Activated naive CD4-positive, alpha-beta T cell treated with Interleukin-2 at 50 U/mL for 16 hours (primary cell): ENCODE data around the gene PRDM11.
"Not testable (repeated sequence)": the region's sequence is repeated elsewhere in the genome, so short reads cannot be mapped to it uniquely, and the experiment has no call there.

Source experiments
- DNase-seq: peaks from one replicate; pipeline ENCODE4 v3.0.0-alpha.2; 2020

The PRDM11 gene

DNA sequence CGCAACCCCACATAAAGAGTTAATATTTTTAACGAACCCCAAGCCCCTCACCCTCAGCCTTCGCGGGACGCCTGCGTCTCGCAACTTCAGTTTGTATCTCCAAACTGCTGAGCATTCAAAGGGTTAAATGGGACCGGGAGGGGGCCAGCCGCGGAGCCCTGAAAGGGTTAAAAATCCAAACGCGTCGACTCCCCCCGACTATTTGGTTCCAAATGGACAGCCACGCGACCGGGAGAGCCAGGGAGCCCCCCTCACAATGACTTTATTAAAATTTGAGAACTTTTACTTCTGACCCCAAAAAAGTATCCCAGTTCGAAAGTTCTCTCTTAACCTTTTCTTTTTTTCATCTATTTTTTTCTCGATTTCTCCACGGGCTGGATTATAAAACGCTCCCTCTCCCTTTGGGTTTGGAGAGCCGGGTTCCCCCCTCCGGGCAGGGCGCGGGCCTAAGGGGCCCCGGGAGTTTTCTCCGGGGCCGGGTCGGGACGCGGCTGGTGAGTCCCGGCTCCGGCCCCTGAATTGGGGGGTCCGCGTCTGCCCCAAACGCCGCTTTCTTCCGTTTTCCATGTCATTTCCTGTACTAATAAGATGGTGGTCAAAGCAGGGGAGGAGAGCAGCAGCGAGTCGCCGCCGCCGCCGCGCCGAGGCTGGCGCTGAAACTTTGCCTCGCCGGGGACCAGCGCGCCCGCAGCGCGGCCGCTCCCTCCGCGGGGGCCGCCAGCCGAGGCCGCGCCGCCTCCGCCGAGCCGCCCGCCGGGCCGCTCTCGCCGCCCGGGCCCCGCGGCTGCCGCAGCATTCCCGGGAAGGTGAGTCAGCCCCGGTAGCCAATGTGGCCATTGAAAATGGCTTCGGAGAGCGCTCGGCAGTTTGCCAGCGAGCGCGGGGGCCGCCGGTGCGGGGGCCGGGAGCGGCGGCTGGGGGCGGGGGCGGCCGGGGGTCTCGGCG is at the start of gene PRDM11:
PRDM11 (plus strand) TSS at position 568 of the 945 bp plus-strand sequence. CDS start 35,128 bp downstream, outside the sequence.
- peak; percentile 73 for DNase-seq

DNA sequence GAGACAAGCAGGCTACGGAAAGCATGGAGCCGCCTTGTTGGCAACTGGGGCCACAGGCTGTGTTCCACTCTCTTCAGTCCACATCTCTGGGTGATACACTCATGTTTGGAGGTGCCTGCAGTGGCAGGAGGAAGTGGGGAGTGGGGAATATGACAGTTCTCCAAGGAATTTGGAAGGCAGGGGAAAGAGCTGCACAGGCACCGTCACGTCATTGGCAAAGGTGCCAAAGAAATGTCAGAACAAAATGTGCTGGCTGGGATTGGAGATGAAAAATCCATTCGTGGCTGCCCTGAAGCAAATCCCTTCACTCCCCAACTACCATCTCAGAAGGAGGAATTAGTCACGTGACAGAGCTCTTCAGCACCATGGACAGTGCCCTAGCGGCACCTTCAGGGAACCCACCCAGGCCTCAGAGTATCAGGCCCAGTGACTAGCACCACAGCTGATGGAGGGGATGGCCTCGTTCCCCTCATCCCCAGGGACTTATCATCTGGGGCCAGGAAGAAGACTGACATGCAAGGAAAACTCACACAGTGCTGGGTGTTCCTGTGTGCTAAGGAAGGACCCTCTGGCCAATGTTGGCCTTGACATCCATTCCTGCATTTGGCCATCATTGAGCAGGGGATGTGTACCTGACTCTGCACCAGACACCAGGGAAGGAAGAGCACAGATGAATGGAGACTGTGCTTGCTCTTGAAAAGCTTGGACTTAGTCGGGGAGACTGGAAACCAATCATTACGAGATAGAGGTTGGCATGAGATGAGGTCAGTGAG is 48.5 kb upstream of the PRDM11 start:
- DNase-seq = peak; percentile 30

DNA sequence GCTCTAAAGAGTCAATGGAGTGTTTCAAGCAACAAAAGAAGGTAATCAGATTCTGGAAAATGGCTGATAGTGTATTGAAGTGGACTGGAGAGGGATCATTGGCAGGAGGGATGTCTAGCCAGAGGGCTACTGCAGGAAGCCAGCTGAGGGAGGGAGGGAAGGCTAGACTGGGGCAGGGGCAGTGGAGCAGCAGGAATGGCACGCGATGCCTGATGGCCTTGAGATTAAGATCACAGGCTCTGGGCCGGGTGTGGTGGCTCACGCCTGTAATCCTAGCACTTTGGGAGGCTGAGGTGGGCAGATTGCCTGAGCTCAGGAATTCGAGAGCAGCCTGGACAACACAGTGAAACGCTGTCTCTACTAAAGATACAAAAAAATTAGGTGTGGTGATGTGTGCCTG is 47.5 kb upstream of the PRDM11 start:
- DNase-seq = no peak

DNA sequence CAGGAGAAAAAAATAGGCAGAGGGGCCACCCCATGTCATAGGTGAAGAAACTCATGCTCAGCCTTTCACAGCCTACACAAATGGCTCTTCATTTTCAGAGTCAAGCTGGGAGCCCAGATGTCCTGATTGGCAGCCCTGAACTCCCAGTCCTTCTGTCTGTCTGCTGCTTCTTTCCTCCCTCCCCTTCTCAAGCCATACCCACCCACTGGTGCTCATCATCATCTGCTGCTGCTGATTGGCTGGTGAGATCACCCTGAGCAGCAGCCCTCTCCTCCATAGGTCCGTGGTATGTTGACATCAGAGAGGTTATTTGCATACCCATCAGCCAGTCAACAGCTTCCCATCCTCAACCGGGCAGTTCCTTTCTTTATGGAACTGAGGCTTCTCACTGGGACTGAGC is 46.1 kb upstream of the PRDM11 start:
- DNase-seq = no peak

DNA sequence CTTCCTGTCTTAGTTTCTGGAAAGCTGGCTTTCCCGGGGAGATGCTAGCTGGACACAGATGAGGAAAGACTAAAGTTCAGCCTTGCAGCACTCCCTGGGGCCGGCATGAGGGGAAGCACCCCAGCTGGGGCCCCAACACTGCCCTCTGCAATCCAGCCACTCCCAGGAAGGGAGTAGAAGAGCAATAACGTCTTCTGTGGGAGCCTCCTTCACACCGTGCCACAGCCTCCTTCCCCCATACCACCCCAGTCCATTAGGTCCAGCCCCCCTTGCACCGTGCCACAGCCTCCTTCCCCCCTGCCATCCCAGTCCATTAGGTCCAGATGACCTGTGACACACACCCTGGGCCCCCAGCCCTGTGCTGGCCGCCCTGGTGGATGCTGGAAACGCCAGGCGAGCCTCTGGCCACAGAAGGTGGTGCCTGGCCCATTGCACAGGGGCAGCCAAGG is 44.1 kb upstream of the PRDM11 start:
- no peak for DNase-seq

DNA sequence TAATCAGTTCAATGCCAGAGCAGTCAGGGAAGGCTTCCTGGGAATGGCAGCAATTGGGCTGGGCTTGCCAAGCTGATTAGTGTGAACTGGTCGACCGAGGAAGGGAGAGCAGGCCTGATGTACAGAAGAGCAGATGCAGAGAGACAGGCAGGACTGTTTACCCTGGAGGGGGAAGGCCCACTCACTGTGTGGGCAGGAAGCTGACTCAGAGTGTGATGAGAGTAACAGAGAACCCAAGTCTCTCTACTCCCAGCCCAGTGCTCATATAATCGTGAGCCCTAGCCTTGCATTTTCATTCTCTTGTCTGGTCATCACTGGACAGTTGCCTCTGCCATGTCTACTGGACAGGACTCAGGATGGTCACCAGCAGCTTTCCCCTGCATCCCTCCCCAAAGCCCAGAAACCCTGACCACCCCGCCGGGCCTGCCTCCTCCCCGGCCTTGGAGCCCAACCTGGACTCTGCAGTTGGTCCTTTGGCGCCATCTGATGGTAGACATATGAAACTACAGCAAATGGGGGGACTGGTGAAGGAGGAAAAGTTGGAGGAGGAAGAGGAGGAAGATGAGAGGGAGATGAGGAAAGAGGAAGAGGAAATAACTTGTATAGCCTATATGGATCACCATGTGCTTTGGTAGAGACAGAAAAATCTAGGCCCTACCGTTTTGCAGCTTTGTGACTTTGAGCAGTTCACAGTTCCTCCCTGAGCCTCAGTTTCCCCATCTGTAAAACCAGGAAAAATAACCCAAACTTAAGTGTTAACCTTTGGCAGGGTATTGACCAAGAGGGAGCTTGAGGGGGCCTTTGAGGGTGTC is 43.4 kb upstream of the PRDM11 start:
- peak; percentile 76 for DNase-seq

DNA sequence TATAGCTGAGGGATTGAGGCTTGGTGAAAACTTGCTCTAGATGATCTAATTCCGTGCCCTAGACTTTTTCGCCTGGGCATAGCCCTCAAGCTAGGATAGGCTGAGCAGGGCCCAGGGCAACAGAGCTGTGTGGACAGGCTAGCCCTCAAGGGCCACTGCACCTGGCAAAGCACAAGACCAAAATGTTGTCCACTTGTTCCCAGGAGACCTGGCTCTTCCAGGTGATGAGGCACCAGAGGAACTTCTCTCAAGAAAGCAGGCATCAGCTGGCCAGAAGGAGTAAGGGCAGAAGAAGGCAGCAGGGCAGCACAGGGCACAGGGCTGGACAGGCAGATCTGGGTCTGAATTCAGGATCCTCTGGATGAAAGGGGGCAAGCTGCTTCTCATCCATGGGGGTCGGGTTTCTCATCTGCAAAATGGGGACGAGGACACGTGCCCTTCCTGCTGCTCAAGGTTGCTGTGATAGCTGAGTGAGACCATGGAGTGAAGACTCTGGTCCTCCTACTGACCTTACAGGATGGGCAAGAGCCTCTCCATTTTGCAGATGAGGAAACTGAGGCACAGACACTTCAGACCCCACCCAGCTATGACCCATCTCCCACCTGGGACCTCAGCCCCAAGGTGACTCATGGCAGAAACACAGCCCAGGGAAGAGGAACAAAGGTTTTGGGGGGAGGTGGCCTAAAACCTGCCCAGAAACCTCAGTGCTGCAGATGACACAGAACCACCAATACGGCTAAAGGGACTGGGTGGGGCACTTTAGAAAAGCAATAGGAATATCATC is 42.2 kb upstream of the PRDM11 start:
- DNase-seq = no peak

DNA sequence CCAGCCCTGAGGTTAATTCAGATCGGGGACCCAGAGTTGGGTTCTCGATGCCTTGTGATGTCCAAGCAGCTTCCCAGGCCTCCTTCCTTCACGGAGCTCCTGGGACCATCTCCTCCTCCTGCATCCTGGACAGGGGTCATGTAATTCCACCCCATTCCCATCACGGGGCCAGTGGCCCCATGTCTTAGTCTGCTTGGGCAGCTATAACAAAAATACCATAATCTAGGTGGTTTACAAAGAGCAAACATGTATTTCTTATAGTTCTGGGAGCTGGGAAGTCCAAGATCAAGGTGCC is 41.7 kb upstream of the PRDM11 start:
- DNase-seq = no peak

DNA sequence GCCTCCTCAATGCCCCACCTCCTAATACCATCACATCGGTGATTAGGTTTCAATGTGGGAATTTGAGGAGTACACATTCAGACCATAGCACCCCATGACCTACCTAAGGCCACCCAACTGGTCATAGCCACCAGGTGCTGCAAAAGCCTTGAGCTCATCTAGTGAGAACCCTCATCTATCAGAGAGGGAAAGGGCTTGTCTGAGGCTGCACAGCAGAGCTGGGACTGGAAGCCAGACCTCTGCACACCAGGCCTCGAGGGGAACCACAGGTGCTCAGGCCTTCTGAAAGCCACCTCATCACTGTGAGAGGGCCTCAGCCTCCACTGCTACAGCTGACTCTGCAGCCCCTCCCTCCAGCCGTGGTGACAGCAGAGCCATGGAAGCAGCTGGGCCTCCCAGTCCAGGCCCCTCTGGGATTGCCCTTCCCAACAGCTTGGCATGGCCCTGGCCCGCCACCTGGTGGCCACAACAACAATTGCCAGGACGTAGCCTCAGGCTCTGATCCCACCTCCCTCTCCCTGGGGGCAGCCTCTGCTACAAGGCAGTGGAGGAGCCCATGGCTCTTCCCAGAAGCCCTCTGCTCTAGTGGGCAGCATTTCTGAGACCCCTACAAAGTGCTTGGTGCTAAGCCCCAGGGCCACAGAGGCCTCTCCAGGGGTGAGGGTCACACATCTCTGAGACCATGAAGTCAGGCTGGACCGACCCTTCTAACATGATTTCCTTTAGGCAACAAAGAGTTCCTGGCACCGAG is 41.0 kb upstream of the PRDM11 start:
- peak; percentile 63 for DNase-seq

DNA sequence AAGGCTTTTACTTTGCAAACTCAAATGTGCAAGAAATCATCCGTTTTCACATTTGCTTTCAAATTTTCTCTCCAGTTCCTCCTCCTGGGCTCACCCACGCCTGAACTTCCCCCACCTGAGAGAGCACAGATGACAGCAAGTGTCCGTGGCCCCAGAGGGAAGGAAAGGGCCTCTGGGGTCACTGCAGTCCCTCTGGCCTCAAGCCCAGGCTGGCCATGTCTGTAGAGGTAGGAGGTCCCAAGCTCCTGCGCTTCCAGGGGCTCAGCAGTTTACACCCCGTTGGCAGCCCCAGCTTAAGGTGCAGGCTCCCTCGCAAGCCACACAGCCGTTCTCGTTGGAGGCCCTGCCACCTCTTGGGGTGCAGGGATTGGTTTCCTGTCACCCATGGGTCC is 40.5 kb upstream of the PRDM11 start:
- no peak for DNase-seq

DNA sequence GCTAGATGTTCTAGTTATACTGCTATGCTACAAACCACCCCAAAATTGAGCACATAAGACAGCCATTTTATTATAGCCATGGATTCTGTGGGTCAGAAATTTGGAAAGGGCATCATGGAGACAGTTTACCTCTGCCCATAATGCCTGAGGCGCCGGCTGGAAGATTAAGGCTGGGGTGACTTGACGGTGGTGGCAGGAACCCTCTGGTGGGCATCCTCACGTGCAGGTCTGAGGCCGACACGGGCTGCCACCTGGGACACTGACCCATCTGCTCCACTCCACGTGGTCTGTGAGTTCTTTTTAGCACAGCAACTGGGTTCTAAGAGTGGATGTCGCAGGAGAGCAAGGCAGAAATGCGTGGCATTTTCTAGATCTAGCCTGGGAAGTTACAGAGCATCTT is 40.0 kb upstream of the PRDM11 start:
- DNase-seq = no peak

DNA sequence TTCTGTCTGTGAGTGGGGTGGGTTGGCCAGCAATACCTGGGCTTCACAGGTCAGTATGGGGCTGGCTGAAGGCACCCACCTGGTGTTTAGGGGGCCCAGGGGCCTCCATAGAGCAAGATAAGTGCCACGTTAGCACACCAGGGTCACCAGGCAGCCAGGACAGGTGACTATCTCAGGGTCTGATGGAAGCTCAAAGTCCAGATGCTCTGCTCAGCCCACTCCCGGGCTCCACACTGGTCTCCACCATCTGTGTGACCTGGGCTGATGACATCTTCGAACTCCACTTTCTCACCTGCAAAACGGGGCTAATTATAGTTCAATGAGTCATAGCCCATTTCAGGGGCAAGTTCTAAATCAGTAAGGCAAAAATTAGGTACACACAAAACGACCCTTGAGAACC is 39.4 kb upstream of the PRDM11 start:
- no peak for DNase-seq

DNA sequence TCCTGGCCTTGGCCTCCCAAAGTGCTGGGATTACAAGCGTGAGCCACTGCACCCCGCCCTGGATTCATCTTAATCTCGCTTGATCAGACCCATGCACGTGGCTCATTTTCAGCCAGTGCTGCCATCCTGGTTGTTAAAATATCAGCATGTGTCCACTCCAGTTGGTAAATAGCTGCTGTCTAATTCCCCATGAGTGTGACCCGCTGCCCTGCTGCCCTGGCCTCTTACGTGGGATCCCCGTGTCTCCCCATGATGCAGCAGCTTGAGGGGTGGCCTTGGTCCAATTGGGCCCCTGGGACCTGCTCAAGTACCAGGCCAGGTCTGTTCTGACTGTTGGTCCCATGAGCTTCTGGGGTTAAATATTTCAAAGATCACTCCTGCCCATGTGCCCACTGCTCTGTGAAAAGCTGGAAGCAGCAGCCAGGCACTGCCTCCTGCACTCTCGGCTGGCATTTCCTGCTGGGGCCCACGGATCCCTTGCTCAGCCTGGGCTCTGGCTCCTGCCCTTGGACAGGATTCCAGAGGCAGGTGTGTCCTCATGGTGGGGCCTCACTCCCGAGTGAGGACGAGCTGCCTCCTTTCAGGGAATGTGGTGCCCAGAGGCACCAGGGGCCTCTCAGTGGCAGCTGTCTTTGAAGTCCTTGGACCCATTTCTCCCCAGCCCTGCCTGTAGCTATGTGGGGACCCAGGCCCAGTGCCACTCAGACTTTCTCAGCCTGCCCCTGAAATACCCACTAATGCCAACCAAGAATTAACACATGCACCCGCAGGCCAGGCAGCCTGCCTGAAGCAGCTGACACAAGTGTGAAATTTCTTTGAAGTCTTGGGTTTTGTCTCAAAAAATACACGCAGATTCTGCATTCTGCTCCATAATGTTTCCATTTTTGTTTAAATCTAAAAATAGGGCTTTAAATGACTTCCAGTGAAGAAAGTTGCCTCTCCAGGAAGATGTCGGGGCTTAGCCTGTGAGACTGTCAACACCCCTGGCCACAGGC is 38.1 kb upstream of the PRDM11 start:
- DNase-seq = no peak

DNA sequence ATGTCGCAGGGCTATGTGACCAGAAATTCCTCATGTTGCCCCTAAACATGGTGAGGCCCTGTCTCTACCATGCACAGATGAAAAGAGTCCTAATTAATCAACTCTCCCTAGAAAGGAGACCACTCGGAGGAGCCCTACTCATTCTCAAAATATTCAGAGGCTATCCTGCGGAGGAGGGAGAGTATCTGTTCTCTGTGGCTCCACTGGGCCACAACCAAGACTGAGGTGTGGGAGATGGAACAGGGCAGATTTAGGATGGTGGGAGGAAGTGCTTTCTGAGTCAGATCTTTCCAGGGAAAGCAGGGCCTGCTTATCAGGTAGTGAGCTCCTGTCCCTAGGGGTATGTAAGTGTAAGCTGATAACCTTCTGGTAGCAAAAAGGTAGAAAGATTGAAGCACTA is 37.0 kb upstream of the PRDM11 start:
- no peak for DNase-seq

DNA sequence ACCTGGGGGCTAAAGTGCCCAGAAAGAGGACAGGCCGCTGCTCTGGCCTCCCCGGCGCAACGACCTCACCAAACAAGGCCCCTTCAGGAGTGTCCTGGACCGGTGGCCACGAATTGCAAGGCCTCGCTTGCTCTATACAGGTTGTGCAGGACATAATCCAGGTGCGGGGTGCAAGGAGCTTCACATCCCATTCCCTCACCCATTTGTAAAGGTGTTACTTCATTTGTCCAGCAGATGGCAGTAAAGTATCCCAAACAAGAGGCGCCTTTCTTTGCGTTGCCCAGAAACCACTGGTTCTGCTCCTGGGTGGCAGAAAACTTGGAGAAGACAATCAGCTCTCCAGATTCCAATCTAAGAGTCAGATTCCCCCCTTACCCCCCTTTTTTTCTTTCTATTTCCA is 35.9 kb upstream of the PRDM11 start:
- DNase-seq = no peak

DNA sequence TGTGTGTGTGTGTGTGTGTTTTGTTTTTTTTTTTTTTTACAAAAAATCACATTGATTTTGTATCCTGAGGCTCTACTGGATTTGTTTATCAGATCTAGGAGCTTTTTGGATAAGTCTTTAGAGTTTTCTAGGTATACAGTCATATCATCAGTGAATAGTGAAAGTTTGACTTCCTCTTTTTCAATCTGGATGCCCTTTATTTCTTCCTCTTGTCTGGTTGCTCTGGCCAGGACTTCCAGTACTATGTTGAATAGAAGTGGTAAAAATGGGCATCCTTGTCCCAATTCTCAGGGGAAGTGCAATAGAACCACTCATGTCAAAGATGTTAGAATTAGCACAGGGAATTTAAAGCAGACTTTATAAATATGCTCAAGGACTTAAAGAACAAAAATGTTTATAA is 32.6 kb upstream of the PRDM11 start:
- no peak for DNase-seq

DNA sequence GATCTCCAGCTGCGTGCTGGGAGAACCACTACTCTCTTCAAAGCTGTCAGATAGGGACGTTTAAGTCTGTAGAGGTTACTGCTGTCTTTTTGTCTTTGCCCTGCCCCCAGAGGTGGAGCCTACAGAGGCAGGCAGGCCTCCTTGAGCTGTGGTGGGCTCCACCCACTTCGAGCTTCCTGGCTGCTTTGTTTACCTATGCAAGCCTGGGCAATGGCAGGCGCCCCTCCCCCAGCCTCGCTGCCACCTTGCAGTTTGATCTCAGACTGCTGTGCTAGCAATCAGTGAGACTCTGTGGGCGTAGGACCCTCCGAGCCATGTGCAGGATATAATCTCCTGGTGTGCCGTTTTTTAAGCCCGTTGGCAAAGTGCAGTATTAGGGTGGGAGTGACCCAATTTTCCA is 18.6 kb upstream of the PRDM11 start:
- DNase-seq = not testable (repeated sequence)

DNA sequence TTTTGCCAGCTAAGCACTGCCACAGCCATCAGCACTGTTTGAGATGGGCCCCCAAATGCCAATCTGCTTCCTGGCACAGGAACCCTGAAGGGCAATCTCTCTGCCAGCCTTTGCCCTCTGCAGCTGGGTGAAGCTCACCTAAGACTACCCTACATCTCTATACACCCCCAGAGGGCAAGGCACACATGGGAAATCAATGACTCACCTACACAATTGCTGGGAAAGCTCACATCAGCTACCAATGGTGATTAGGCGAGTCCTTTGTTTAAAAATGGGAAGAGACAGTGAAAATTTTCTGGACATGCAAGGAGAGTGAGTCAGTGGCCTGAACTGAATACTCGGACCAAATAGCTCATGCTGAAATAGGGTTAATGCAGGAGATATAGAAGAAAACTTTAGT is 12.6 kb upstream of the PRDM11 start:
- DNase-seq = no peak

DNA sequence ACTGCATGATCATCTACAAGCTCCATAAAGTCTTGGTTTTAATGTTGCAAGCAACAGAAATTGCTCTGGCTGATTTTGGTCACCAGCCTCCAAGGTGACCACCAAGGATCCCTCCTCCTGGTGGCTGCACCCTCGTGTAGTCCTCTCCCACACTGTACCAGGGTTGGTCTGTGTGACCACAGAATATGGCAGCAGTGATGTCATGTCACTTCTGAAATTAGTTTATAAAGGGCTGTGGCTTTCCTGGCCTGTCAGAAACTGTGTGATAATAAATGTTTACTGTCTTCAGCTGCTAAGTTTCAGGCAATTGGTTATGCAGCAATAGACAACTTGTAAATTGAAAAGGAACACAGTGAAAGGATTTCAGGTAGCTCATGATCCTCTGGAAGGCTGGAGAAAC is 5.3 kb upstream of the PRDM11 start:
- no peak for DNase-seq

DNA sequence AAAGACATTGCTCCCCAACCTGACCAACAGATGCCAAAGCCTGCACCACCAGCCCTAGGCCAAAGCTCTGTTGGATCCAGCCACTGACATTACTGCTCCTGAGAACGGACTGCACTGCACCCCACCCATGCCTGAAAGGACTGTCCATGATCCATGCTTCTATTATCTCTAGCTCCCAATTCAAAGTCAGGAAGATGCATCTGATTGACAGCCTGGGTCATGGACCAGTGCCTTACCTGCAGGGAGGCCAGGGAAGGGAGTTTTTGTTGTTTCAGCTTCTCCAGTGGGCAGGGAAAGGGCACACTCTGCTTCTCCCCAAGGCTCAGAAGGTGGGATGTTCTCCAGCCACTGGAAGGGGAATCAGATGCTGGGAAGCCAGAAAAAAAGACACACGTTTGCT is 4.8 kb upstream of the PRDM11 start:
- no peak for DNase-seq
